Epithelial cell of esophagus (primary cell): ENCODE data around the gene ABL1.

Experiments
- DNase-seq: peaks from one replicate; pipeline ENCODE4 v3.0.0; 2010; ENCODE audit warnings: low read depth
- H3K4me3 ChIP-seq: 2 replicates; pipeline ENCODE4 v1.5.1; 2011; ENCODE audit warnings: mild to moderate bottlenecking, low read length, control low read depth
- CTCF ChIP-seq: IDR thresholded peaks from 2 replicates; pipeline ENCODE4 v1.5.1; 2011; ENCODE audit warnings: low read depth, mild to moderate bottlenecking, low read length, control low read depth, inconsistent platforms; ENCODE audit not compliant: insufficient read depth; ENCODE audit errors: missing control alignments

Gene ABL1

GRCh38 chr9:130903194-130904069, 68.4 kb downstream of the ABL1 start:
- no peak for DNase-seq
- no peak overlapping the region for H3K4me3 ChIP-seq
- no peak for TF ChIP-seq CTCF

GRCh38 chr9:130904070-130905044, 69.3 kb downstream of the ABL1 start:
- no peak overlapping the region for H3K4me3 ChIP-seq
- TF ChIP-seq CTCF, result no peak
- no peak for DNase-seq

- no peak for DNase-seq
- H3K4me3 ChIP-seq, result no peak overlapping the region
- TF ChIP-seq CTCF, result no peak
These were observed 70.3 kb downstream of the ABL1 start for GRCh38 chr9:130905125-130905901.

GRCh38 chr9:130905902-130906734, 71.1 kb downstream of the ABL1 start:
- DNase-seq, result no peak
- no peak for TF ChIP-seq CTCF
- H3K4me3 ChIP-seq, result no peak overlapping the region

- DNase-seq, result no peak
- no peak for TF ChIP-seq CTCF
- H3K4me3 ChIP-seq, result no peak overlapping the region
These were observed 71.8 kb downstream of the ABL1 start for GRCh38 chr9:130906735-130907416.
